HFFc6 (cell line): ENCODE data around the gene CCDC38. TPM values are rescaled to one million over a fixed set of nuclear protein-coding genes. Genes with fewer than 3 reads are reported as not detected.
A peak's percentile ranks its signal among the peaks of the same experiment; 100 is the strongest.

Source experiments
- DNase-seq: peaks from one replicate; pipeline ENCODE4 v3.0.0-alpha.2; 2018
- H3K27ac Mint-ChIP-seq: 2 replicates; pipeline ENCODE4 v1.8.0; 2020; ENCODE audit warnings: mild to moderate bottlenecking, mixed read lengths
- H3K27me3 Mint-ChIP-seq: 2 replicates; pipeline ENCODE4 v1.8.0; 2021; ENCODE audit warnings: mild to moderate bottlenecking, moderate library complexity, mixed read lengths; ENCODE audit not compliant: insufficient read depth
- H3K36me3 Mint-ChIP-seq: 2 replicates; pipeline ENCODE4 v1.8.0; 2021; ENCODE audit warnings: low read depth, mixed read lengths
- H3K4me1 Mint-ChIP-seq: 2 replicates; pipeline ENCODE4 v1.8.0; 2020; ENCODE audit warnings: low read depth, mixed read lengths
- H3K4me3 Mint-ChIP-seq: 2 replicates; pipeline ENCODE4 v1.8.0; 2020; ENCODE audit warnings: mild to moderate bottlenecking, moderate library complexity, mixed read lengths
- H3K9me3 Mint-ChIP-seq: 2 replicates; pipeline ENCODE4 v1.8.0; 2020; ENCODE audit warnings: mild to moderate bottlenecking, mixed read lengths
- total RNA-seq, 6 experiments: library from RNA; stranded (reverse); fragmentation: NEBNext Ultra II Directional; extraction: Animal tissue kit (Norgen Biotek cat#: 25700); gene quantifications; 2 replicates in 1 of 6; 3 replicates in 5 of 6; pipeline ENCODE4 v1.2.3, GENCODE V29; 2021
- TF ChIP-seq, protein P1 (sequence below): fragments of 200-600 bp; sonication (generic); IDR thresholded peaks from 2 replicates; pipeline ENCODE4 v1.5.0; 2021; ENCODE audit warnings: antibody characterized with exemption, mild to moderate bottlenecking

Gene CCDC38
- total RNA-seq, 6 experiments from 2014 or later: not detected

DNA sequence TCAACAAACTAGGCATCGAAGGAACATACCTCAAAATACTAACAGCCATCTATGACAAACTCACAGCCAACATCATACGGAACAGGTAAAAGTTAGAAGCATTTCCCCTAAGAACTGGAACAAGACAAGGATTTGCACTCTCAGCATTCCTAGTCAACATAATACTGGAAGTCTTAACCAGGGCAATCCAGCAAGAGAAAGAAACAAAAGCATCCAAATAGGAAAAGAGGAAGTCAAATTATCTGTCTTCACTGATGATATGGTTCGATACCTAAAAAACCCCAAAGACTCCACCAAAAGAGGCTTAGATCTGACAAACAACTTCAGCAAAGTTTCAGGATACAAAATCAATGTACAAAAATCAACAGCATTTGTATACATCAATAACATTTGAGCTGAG is 32.5 kb downstream of the CCDC38 start:
- H3K4me1 Mint-ChIP-seq: peaks cover 6% of the 10 kb centered on the region
- H3K27me3 Mint-ChIP-seq: peaks cover 14% of the 10 kb centered on the region
- H3K36me3 Mint-ChIP-seq: no peaks in the 10 kb centered on the region; the same call in 1 of the 2 replicates
- TF ChIP-seq, protein P1, sequence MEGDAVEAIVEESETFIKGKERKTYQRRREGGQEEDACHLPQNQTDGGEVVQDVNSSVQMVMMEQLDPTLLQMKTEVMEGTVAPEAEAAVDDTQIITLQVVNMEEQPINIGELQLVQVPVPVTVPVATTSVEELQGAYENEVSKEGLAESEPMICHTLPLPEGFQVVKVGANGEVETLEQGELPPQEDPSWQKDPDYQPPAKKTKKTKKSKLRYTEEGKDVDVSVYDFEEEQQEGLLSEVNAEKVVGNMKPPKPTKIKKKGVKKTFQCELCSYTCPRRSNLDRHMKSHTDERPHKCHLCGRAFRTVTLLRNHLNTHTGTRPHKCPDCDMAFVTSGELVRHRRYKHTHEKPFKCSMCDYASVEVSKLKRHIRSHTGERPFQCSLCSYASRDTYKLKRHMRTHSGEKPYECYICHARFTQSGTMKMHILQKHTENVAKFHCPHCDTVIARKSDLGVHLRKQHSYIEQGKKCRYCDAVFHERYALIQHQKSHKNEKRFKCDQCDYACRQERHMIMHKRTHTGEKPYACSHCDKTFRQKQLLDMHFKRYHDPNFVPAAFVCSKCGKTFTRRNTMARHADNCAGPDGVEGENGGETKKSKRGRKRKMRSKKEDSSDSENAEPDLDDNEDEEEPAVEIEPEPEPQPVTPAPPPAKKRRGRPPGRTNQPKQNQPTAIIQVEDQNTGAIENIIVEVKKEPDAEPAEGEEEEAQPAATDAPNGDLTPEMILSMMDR: no peak
- no peak for DNase-seq
- H3K4me3 Mint-ChIP-seq: no peak overlapping the region
- H3K27ac Mint-ChIP-seq: no peak overlapping the region
- H3K9me3 Mint-ChIP-seq: no peaks in the 10 kb centered on the region; the same call in 1 of the 2 replicates

DNA sequence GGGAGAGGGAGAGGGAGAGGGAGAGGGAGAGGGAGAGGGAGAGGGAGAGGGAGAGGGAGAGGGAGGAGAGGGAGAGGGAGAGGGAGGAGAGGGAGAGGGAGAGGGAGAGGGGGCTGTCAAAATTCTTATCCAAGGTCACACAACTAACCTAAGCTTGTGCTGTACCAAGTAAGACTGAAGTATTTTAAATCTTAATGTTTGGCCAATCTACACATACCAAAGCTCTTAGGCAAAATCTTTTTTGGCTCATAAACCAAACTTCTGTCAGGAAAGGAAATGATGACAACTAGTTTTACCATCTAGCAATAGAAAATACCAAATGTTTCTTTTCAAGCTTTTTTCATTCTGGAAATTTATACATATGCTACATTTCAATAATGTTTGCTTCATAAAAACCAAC is 33.8 kb downstream of the CCDC38 start:
- Mint-ChIP-seq H3K27ac (no peak overlapping the region), H3K27me3 (peaks cover 9% of the 10 kb centered on the region), H3K4me3 (no peak overlapping the region), H3K4me1 (peaks cover 6% of the 10 kb centered on the region), H3K9me3 (peaks cover 3% of the 10 kb centered on the region), H3K36me3 (no peaks in the 10 kb centered on the region; the same call in 1 of the 2 replicates)
- DNase-seq: peak; percentile 27
- TF ChIP-seq, protein P1: no peak

- H3K4me1 Mint-ChIP-seq: no peaks in the 10 kb centered on the region
- peaks cover 7% of the 10 kb centered on the region for H3K27me3 Mint-ChIP-seq
- H3K9me3 Mint-ChIP-seq: peaks cover under 1% of the 10 kb centered on the region
- TF ChIP-seq, protein P1: no peak
- H3K36me3 Mint-ChIP-seq: no peaks in the 10 kb centered on the region
- H3K27ac Mint-ChIP-seq: no peak overlapping the region
- no peak for DNase-seq
- no peak overlapping the region for H3K4me3 Mint-ChIP-seq
Measured at GRCh38 chr12:95898081-95898480, 44.3 kb downstream of the CCDC38 start.

DNA sequence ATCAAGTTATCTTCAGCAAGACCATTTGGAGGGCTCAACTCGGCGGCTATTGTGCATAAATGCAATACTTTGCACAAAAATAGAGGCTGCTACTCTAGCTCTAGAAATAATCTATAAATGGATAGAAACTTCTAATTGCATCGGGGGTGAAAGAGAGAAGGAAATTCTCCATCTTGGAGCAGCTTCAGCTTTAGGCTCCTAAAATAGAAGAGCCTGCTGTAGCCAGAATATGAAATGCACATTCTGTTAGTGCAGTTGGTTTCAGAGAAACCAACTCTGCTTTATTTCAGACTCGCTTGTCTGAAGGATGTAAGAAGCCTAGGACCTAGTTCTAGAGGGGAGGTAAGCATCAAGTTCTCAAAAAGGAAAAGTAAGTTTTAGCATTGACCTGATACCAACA is 45.6 kb downstream of the CCDC38 start:
- Mint-ChIP-seq H3K4me1 (no peaks in the 10 kb centered on the region), H3K27me3 (peaks cover 10% of the 10 kb centered on the region), H3K4me3 (peak overlapping the region; percentile 10; the same call in 1 of the 2 replicates), H3K9me3 (no peaks in the 10 kb centered on the region), H3K36me3 (no peaks in the 10 kb centered on the region), H3K27ac (no peak overlapping the region)
- TF ChIP-seq, protein P1: no peak
- no peak for DNase-seq

- TF ChIP-seq, protein P1: no peak
- no peak for DNase-seq
- H3K27me3 Mint-ChIP-seq: peaks cover 24% of the 10 kb centered on the region
- no peaks in the 10 kb centered on the region for H3K9me3 Mint-ChIP-seq
- H3K4me1 Mint-ChIP-seq: no peaks in the 10 kb centered on the region
- no peak overlapping the region for H3K27ac Mint-ChIP-seq
- no peaks in the 10 kb centered on the region for H3K36me3 Mint-ChIP-seq
- no peak overlapping the region for H3K4me3 Mint-ChIP-seq
Measured at GRCh38 chr12:95890958-95891357, 51.5 kb downstream of the CCDC38 start.

DNA sequence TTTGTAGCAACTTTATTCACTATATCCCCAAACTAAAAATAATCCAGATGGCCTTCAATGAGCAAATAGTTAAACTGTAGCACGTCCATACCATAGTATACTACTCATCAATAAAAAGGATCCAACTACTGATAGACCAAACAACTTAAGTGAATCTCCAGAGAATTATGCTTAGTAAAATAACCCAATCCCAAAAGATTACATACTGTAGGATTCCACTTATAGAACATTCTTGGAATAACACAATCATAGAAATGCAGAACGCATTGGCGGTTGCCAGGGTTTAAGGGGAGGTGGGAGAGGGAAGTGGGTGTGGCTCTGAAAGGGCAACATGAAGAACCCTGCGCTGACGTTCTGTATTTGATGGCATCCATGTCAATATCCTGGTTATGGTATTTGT is 55.1 kb downstream of the CCDC38 start:
- Mint-ChIP-seq H3K4me1 (peaks cover 5% of the 10 kb centered on the region; the same call in 1 of the 2 replicates), H3K27me3 (peaks cover 16% of the 10 kb centered on the region), H3K4me3 (no peak overlapping the region), H3K9me3 (no peaks in the 10 kb centered on the region), H3K27ac (no peak overlapping the region), H3K36me3 (no peaks in the 10 kb centered on the region)
- DNase-seq: no peak
- TF ChIP-seq, protein P1: no peak
